Fibroblast of mammary gland (primary cell): ENCODE data around the gene TMEM247.
"Not testable (repeated sequence)": the region's sequence is repeated elsewhere in the genome, so short reads cannot be mapped to it uniquely, and the experiment has no call there.

Source experiments
- DNase-seq: peaks from one replicate; pipeline ENCODE4 v3.0.0-alpha.2; 2010; ENCODE audit warnings: low read depth
- H3K4me3 ChIP-seq: 2 replicates; pipeline ENCODE4 v1.5.1; 2011; ENCODE audit warnings: low read depth, mild to moderate bottlenecking, low read length, moderate library complexity; ENCODE audit not compliant: control insufficient read depth
- TF ChIP-seq, protein P1 (sequence below): conservative IDR thresholded peaks from 2 replicates; pipeline ENCODE4 v1.5.1; 2011; ENCODE audit warnings: low read depth, low read length, inconsistent platforms; ENCODE audit not compliant: control insufficient read depth, insufficient read depth

TMEM247 gene

DNA sequence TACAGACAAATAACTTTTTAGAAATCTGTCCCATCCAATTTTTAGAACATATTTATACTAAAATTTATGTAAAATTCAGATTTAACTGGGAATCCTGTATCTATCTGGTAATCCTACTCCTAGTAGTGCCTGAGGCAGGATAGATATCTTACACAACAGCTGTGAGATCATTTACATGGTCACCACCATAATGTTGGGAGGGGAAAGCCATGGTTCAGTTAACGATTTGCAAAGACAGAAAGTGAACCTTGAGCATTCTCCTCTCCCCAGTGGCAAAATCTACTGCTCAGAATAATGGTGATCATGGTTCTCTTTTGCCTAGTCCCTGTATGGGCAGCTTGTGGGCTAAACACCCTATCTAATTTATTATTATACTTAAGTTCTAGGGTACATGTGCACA lies 7.7 kb upstream of the TMEM247 start:
- DNase-seq, result no peak
- TF ChIP-seq, protein P1, sequence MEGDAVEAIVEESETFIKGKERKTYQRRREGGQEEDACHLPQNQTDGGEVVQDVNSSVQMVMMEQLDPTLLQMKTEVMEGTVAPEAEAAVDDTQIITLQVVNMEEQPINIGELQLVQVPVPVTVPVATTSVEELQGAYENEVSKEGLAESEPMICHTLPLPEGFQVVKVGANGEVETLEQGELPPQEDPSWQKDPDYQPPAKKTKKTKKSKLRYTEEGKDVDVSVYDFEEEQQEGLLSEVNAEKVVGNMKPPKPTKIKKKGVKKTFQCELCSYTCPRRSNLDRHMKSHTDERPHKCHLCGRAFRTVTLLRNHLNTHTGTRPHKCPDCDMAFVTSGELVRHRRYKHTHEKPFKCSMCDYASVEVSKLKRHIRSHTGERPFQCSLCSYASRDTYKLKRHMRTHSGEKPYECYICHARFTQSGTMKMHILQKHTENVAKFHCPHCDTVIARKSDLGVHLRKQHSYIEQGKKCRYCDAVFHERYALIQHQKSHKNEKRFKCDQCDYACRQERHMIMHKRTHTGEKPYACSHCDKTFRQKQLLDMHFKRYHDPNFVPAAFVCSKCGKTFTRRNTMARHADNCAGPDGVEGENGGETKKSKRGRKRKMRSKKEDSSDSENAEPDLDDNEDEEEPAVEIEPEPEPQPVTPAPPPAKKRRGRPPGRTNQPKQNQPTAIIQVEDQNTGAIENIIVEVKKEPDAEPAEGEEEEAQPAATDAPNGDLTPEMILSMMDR, result no peak

GRCh38 chr2:46472165-46472564 lies 7.2 kb upstream of the TMEM247 start:
- not testable (repeated sequence) for H3K4me3 ChIP-seq, DNase-seq

More for the DNA sequence above, 7.7 kb upstream of the TMEM247 start:
- H3K4me3 ChIP-seq, result no peak overlapping the region

GRCh38 chr2:46477462-46477861 lies 1.9 kb upstream of the TMEM247 start:
- H3K4me3 ChIP-seq, DNase-seq: not testable (repeated sequence)

DNA sequence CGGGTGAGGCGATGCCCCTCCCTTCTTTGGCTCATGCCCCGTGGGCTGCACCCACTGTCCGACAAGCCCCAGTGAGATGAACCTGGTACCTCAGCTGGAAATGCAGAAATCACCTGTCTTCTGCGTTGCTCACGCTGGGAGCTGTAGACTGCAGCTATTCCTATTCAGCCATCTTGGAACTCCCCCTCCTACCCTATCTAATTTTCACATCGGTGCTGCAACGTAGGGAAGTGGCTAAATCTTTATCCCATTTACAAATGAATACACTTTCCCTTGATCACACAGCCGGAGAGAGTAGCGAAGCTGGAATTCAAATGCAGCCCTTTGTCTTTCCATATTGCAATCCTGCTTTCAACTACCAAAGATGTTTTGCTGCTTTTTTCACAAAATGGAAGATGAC lies 1.4 kb upstream of the TMEM247 start:
- no peak for DNase-seq
- TF ChIP-seq, protein P1, result no peak
- no peak overlapping the region for H3K4me3 ChIP-seq

DNA sequence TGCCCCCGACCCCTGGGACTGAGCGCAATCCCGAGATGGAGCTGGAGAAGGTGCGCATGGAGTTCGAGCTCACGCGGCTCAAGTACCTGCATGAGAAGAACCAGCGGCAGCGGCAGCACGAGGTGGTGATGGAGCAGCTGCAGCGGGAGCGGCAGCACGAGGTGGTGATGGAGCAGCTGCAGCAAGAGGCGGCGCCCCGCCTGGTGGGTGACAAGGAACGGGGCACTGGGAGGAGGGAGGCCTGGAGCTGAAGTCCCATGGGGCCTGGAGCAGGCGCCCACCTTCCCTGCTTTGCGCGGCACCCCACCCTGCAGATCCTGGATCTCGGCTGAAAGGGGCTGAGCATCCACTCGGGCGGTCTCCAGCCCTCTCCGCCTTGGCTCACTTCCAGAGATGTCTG lies 1.2 kb downstream of the TMEM247 start:
- H3K4me3 ChIP-seq, result no peak overlapping the region
- DNase-seq, result no peak
- TF ChIP-seq, protein P1, result no peak

- peak; percentile 96 for DNase-seq
- TF ChIP-seq, protein P1, result no peak
- no peak overlapping the region for H3K4me3 ChIP-seq
Observed at GRCh38 chr2:46481198-46482193, 2.1 kb downstream of the TMEM247 start.

GRCh38 chr2:46482490-46482889 lies 3.1 kb downstream of the TMEM247 start:
- DNase-seq, result no peak
- TF ChIP-seq, protein P1, result no peak
- no peak overlapping the region for H3K4me3 ChIP-seq
